Caki2 (cell line): Measurements from ENCODE around the gene HLA-DQA2. TPM values are rescaled to one million over a fixed set of nuclear protein-coding genes. Genes with fewer than 3 reads are reported as not detected.
"Not testable (repeated sequence)": the region's sequence is repeated elsewhere in the genome, so short reads cannot be mapped to it uniquely, and the experiment has no call there.

Experiments used
- DNase-seq: peaks from one replicate; pipeline ENCODE4 v3.0.0-alpha.2; 2015; ENCODE audit warnings: low read depth
- in situ Hi-C: cut with HindIII; loops from 2 replicates; pipeline ENCODE4 v1.10.0; 2016; ENCODE audit warnings: low sequenced_read_pairs, low pct_unique_long_range_greater_than_20kb, mixed read lengths
- total RNA-seq: library from RNA; depleted of rRNA; stranded (reverse); fragments of >200 nt; shearing (Covaris generic); gene quantifications from 2 replicates; pipeline ENCODE4 v1.2.3, GENCODE V29; 2014; ENCODE audit warnings: low replicate concordance; rRNA removed

HLA-DQA2 gene
- total RNA-seq: not detected in 2 replicates

DNA sequence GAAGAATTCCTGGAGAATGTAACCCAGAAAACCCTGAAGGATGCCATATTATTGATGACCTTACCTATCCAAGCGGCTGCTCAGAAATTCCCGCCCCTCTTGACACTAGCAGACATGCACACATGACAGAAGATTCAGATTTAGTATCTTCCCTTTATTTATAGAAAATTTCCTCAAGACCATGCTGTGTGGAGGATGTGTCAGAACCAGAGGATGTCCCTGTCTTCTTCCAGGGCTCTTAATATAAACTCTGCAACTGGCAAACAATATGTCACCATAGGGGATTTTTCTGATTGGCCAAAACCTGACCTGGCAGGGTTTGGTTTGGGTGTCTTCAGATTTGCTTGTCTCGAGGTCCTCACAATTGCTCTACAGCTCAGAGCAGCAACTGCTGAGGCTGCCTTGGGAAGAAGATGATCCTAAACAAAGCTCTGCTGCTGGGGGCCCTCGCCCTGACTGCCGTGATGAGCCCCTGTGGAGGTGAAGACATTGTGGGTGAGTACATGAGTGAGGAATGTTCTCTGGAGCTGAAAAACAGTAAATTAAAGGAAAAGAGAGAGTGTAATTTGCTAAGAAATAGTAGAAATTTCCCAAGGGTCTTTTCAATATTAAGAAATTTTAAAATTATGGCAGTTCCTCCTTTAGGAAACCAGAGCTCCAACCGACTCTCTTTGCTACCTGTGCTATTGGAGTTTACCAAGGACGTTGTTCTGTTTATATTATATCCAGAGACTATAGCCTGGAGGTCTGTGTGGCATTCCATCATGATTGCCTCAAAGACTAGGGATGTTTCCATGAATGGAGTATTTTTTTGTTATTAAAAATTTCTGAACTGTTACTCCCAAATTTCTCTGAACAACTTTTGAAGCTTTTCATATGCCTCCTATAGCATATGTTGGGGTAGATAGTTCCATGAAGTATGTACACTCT lies at the start of gene HLA-DQA2:
Gene HLA-DQA2, plus strand, starts transcription at position 361 of the 930 bp plus-strand sequence. Its CDS starts 53 bp downstream, at position 414.
- in situ Hi-C loops: no loop called here
- DNase-seq: no peak

DNA sequence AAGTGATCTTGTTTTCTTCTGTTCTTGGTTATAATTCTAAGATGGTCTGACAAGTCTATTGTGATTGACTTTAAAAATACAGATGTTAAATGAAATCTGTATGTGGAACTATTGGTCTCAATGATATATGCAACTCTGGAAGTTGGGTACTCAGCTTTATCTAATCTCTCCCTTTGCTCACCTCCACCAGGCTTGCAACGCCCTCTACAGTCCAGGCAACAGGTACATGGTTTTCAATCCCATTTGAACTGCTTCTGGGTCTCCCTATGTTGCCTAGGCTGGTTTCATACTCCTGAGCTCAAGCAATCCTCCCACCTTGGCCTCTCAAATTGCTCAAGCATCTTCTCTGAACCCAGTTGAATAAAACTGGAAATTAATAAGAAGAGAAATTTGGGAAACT lies 49.2 kb upstream of the HLA-DQA2 start:
- DNase-seq: no peak

DNA sequence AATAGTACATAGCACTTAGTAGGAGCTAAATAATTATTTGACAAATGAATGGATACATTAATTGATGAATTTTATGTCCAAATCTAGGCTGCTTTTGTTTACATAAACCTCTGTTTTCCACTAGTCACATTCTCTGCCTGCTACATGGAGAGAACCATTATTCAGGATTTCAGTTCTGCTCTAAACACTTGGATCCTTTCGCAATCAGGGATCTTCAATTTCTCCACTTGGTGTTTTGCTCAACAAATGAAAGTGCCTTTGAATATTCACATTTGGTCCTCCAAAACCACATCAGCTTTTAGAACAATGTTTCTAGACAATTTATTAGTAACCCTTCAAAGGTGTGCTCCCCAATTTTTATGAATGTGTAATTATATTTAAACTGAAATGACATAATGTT lies 44.2 kb upstream of the HLA-DQA2 start:
- no peak for DNase-seq
- in situ Hi-C loops: no loop called here

More for the DNA sequence above, 49.2 kb upstream of the HLA-DQA2 start:
- in situ Hi-C loops: no loop called here

DNA sequence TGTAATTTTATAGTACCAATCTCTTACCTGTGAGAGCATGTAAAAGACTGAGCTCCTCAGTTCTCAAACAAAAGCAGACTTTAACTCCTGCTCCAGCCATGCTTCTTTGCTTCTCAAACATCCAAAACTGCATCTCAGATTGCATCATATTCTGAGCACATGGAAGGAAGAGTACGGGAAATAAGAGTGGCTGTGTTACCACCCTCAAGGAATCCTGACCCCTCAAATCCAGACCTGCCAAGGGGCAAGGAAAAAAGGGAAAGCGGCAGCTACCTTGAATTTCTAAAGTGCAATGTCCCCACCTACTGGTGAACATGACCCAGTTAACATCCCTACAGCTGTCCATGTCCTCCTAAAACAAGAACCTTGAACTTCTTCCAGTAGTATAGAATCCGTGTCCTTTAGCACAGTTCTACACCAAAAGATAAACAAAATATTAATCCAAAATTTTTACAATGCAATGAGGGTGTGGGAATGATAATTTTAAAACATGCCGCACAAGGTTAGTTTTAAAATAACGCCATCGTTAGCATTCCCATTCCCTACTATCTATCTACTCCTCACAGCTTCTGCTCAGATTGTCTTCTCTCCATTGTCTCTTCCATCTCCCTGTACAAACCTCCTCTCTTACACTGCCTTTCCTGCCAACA lies 40.7 kb upstream of the HLA-DQA2 start:
- in situ Hi-C loops: no loop called here
- peak; percentile 44 for DNase-seq

DNA sequence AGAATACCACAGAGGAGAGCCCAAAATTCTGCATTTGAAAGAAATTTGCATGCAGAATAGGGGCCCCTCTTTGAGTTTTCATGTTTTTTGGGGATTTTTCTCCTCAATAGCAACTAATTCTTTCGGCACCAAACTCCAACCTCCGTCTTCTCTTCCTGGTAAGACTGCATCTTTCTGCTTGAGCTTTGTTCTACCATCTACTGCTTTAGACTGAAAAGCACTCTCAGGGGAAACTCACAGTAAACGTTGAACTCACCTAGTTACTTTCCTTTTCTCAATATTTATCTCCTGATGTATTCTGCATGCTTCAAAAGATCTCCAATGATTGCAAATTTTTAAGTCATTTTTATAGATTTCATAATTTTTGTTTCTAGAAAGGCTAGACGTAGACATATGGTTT lies 37.8 kb upstream of the HLA-DQA2 start:
- in situ Hi-C loops: no loop called here
- DNase-seq: no peak

DNA sequence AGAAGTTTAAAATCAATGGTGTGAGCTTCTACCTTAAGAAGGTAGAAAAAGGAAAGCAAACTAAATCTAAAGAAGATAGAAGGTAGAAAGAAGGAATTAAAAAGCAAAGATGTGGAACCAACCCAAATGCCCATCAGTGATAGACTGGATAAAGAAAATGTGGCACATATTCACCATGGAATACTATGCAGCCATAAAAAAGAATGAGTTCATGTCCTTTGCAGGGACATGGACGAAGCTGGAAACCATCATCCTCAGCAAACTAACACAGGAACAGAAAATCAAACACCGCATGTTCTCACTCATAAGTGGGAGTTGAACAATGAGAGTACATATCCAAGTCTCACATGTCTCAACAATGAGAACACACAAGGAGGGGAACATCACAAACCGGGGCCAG lies 36.0 kb upstream of the HLA-DQA2 start:
- in situ Hi-C loops, DNase-seq: not testable (repeated sequence)

DNA sequence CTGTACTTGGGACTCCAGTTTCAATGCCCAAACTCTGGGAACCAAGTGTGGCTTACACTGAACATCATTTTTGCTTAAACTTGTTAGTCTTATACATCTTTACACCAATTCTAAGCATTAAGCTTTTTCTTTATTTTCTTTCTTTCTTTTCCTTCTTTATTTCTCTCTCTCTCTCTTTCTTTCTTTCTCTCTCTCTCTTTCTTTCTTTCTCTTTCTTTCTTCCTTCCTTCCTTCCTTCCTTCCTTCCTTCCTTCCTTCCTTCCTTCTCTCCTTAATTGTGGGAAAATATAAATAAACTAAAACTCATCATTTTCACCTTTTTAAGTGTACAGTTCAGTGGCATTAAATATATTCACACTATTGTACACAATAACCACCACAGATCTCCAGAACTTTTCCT lies 31.6 kb upstream of the HLA-DQA2 start:
- DNase-seq: no peak
- in situ Hi-C loops: no loop called here

DNA sequence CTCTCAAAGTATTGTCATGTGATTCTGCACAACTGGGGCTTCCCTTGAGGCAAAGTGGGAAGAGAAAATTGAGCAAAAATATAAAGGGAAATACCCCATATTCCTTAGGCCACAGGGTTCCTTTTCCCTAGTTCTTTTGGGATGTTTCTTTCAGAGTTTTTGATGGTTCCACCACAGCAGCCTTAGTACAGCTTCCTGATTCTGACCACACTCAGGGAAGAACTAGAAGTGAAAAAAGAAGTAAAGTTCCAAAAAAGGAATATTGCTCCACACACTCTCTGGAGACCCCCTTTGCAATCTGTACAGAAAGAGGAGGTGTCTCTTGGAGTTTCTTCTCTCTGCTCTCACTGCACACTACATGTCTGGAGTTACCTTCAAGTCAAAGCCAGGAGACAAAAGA lies 27.9 kb upstream of the HLA-DQA2 start:
- in situ Hi-C loops: no loop called here
- DNase-seq: no peak

DNA sequence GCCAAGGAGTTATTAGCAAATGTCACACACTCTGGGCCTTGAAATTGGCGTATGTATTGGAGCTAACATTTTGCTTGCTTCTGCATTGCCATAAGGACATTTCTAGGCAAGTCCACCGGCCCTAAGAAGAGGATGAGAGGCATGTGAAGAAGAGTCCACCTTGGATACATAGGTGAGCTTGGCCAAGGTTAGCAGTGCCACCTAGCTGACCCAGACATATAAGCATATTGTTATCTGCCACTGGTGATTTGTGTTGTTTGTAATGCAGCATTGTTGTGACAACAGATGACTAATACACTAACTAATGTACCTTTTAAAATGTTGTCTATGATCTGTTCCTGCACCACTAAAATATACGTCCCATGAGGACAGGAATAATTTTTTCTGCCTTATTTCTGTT lies 24.8 kb upstream of the HLA-DQA2 start:
- in situ Hi-C loops: no loop called here
- DNase-seq: no peak

DNA sequence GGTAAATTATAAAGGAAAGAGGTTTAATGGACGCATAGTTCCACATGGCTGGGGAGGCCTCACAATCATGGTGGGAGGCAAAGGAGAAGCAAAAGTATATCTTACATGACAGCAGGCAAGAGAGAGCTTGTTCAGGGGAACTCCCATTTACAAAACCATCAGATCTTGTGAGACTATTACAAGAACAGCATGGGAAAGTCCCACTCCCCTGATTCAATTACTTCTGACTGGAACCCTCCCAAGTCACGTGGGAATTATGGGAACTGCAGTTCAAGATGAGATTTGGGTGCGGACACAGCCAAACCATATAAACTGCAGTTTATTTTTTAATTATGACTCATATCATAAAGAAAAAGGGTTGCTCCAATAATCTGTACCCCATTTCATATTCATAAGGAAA lies 22.3 kb upstream of the HLA-DQA2 start:
- in situ Hi-C loops: no loop called here
- no peak for DNase-seq

DNA sequence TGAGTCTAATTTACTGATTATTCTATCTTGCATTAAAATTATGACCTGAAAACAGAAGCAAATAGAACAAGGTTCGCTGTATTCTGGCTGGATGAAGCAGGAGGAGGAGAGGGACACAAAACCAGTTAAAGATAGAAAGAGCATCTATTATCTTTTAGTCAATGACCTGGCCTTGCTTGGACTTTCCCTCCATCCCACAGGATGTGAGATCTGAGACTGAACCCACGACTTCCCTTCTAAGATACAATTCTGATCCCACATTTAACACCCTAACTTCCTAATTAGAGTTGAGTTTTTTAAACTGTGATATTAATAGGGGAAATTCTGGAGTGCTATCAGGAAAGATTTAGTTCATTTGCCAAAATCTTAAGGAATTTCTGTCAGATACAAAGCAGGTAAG lies 3.1 kb upstream of the HLA-DQA2 start:
- no peak for DNase-seq
- in situ Hi-C loops: no loop called here

DNA sequence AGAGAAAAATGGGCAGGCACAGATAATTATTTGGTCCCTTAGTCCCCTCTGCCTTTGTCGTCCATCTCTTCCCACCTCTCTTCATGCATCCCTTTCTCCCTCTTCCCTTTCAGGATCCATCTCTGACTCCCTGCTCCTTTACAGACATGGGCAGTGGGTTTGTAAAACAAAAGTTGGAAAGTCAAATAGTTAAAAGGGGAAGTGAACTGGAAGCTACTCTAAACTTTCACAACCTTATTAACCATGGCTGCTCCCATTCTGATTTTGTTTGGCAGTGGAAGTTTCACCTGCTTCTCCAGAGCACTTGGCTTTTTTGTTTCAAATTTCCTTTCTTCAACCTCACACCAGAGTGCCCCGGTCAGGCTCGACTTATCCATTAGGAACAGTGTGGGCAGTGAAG lies 1.2 kb downstream of the HLA-DQA2 start:
- DNase-seq: no peak
- in situ Hi-C loops: no loop called here

DNA sequence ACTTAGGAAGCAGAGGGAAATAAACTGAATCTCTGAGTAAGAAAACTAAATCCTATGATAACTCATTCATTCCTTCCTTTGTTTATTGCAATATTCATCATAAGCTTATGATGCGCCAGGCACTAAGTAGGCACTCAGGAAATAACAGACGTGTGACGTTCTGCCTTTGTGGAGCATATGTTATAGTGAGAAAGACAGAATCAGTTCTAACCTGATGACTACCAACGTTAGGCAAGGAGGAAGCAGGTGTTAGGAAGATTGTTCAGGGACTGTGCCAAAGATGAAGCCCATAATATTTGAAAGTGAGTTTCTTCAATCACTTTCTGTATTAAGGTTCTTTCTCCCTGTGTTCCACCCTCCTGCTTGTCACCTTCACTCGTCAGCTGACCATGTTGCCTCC lies 3.6 kb downstream of the HLA-DQA2 start:
- no peak for DNase-seq
- in situ Hi-C loops: no loop called here

DNA sequence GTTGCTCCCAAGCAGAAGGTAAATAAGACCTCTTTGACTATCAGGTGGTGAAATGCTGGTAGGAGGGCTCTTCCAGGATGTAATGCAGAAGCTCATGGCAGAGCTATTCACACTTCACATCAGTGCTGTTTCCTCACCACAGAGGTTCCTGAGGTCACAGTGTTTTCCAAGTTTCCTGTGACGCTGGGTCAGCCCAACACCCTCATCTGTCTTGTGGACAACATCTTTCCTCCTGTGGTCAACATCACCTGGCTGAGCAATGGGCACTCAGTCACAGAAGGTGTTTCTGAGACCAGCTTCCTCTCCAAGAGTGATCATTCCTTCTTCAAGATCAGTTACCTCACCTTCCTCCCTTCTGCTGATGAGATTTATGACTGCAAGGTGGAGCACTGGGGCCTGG lies 4.5 kb downstream of the HLA-DQA2 start:
- in situ Hi-C loops, DNase-seq: not testable (repeated sequence)

DNA sequence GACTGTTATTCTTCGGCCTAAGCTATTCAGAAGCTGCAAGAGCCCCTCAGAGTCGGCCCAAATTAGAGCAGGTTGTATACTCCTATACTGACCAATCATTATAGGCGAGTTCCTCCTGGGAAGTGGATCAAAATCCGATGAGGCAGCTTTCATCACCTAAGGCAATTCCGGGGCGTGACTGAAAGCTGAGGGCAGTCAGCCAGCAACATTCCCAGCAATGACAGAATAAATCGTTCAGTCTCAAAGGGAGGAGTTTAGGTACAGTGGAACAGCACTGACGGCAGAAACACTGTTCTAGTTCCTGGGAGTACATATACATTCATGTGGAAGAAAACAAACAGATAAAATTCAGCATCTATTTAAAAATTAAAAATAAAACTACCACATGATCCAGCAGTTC lies 11.4 kb downstream of the HLA-DQA2 start:
- peak; percentile 19 for DNase-seq
- in situ Hi-C loops: no loop called here

DNA sequence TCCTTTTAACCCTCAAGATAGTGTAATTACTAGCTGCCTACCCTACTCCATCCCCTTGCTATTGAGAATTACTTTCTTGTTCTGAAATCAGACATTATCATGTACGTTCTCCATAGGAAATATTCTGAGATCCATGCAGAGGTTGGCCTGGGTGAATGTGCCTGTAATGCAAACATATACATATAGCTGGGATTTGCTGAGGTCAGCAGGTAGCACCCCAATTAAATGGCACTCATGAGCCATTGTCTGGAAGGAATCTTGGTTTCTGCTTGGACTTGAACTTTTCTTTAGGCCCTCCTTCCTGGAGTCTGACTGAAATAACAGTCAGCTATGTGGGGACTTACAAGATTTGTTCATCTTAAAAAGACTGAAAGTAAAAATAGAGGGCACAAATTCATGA lies 18.5 kb downstream of the HLA-DQA2 start:
- in situ Hi-C loops: no loop called here
- no peak for DNase-seq

DNA sequence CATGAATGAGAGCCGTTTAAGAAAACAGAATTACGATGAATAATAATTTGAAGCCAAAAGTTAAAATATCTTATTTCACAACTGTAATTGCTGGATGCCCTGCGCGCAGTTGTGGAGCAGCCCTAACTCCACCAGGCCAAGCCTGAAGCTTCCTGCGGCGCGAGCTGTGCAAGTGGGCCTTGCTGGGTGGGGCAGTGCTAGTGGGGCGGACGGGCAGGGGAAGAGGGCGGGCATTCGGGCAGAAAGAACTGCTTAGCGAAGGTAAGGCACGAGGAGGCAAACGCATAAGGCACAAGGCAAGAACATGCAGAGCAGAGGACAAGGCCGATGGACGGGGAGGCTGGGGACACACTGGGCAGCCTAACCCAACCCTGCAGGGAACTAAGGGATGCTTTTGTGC lies 19.9 kb downstream of the HLA-DQA2 start:
- in situ Hi-C loops: no loop called here
- no peak for DNase-seq

DNA sequence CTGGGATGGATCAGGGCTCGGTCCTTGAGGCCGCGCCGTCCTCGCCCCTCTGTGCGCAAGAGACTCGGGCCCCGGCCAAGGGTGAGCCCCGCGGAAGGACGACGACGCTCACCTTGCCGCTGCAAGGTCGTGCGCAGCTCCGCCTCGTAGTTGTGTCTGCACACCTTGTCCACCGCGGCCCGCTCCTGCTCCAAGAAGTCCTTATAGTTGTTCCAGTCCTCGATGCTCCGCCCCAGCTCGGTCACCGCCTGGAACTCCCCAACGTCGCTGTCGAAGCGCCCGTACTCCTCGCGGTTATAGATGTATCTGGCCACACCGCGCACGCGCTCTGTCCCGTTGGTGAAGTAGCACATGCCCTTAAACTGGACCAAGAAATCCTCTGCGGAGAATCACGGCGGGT lies 20.4 kb downstream of the HLA-DQA2 start:
- in situ Hi-C loops: no loop called here
- no peak for DNase-seq

DNA sequence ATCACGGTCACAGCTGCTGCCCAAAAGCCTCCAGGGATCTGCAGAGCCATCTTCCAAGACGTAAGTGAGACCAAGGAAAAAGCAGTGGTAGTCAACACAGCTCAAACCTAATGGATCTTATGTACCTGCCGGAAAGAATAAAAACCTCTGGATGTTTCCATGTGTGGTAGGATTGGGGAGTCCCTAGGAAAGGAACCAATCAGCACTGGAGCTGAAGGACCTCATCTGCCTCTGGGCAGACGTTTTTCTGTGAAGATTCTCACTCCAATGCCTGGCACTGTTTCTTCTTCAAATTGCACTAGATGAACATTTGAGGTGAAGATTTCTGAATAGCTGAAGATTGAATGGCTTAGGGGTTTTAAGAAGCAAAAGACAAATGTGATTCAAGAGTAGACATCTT lies 22.2 kb downstream of the HLA-DQA2 start, which contains the start of gene HLA-DQB2:
Gene HLA-DQB2, minus strand, starts transcription at position 112 of the 400 bp plus-strand sequence. Its CDS starts 62 bp downstream, at position 50.
- in situ Hi-C loops: no loop called here
- no peak for DNase-seq
